GM06990 (cell line): ENCODE measurements around the gene SLC25A42.
"Not testable (repeated sequence)": the region's sequence is repeated elsewhere in the genome, so short reads cannot be mapped to it uniquely, and the experiment has no call there.

Source experiments
- DNase-seq: peaks from one replicate; pipeline ENCODE4 v3.0.0-alpha.2; 2011; ENCODE audit not compliant: insufficient read length; ENCODE audit errors: extremely low read depth
- H3K27me3 ChIP-seq: replicated peaks from 2 replicates; pipeline ENCODE4 v1.6.0; 2011; ENCODE audit warnings: low read length; ENCODE audit not compliant: control insufficient read depth, insufficient read depth
- H3K36me3 ChIP-seq: 2 replicates; pipeline ENCODE4 v1.5.1; 2011; ENCODE audit warnings: low read length; ENCODE audit not compliant: control insufficient read depth, insufficient read depth
- H3K4me3 ChIP-seq: replicated peaks from 2 replicates; pipeline ENCODE4 v1.5.1; 2011; ENCODE audit warnings: low read depth, mild to moderate bottlenecking, control low read depth, low read length
- TF ChIP-seq, protein P1 (sequence below): IDR thresholded peaks from 2 replicates; pipeline ENCODE4 v1.5.1; 2011; ENCODE audit warnings: low read length, control low read depth, mild to moderate bottlenecking, inconsistent platforms; ENCODE audit not compliant: insufficient read depth, poor library complexity, severe bottlenecking

The SLC25A42 gene

DNA sequence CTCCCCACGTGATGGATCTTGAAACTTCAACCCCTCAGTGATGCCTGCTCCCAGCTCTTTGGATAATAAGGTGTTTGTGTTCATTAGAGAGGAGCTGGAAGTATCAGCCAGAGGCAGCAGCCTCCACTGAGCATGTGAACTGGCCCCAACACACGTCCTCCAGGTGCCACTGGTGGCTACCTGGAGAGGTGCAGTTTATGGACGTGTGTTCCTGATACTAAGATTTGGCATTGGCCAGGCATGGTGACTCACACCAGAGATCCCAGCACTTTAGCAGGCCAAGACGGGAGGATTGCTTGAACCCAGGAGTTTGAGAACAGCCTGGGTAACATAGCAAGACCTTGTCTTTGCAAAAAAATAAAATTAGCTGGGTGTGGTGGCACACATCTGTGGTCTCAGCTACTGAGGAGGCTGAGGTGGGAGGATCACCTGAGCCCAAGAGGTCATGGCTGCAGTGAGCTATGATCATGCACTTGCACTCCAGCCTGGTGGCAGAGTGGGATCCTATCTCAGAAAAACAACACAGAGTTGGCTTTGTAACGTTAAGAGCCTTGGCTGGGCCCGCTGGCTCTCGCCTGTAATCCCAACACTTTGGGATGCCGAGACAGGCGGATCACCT, 34.4 kb downstream of the SLC25A42 start:
- TF ChIP-seq, protein P1, sequence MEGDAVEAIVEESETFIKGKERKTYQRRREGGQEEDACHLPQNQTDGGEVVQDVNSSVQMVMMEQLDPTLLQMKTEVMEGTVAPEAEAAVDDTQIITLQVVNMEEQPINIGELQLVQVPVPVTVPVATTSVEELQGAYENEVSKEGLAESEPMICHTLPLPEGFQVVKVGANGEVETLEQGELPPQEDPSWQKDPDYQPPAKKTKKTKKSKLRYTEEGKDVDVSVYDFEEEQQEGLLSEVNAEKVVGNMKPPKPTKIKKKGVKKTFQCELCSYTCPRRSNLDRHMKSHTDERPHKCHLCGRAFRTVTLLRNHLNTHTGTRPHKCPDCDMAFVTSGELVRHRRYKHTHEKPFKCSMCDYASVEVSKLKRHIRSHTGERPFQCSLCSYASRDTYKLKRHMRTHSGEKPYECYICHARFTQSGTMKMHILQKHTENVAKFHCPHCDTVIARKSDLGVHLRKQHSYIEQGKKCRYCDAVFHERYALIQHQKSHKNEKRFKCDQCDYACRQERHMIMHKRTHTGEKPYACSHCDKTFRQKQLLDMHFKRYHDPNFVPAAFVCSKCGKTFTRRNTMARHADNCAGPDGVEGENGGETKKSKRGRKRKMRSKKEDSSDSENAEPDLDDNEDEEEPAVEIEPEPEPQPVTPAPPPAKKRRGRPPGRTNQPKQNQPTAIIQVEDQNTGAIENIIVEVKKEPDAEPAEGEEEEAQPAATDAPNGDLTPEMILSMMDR, result no peak
- DNase-seq, result no peak
- Histone ChIP-seq H3K4me3 (no peak overlapping the region), H3K27me3 (no peaks in the 10 kb centered on the region), H3K36me3 (peaks cover 14% of the 10 kb centered on the region)

DNA sequence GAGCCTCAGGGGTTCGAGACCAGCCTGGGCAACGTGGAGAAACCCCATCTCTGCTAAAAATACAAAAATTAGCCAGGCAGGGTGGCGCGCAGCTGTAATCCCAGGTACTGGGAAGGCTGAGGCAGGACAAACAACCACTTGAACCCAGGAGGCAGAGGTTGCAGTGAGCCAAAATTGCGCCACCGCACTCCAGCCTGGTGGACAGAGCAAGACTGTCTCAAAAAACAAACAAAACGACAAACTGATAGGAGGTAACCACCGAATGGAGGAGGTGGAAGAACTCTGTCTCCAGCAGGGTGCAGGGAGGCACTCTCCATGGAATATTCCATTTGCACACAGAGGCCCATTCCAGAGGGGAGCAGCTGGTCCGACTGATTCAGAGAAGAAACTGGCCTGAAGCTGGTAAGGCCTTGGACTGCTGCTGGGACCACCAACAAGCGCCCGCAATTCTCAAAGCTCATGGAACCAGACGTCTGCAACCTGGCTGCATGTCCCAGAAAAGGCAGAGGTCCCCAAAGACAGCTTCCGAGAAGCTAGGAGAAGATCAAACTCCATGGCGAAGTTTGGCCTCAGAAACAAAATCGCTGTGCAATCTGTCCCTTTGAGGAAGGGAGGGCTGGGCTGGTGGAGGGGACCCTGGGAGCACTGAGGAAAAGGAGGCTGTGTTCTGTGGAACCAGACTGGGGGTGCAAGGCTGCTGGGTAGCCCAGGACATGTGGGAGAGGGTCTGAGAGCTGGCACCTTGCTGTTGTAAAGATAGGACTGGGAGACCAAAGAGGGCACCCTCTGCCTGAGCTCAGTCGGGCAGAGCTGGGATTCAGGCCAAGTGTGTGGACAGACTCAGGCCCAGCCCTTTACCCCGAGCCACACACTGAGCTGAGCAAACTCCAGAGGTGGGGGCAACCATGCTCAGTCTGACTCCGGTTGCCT, 35.2 kb downstream of the SLC25A42 start:
- TF ChIP-seq, protein P1, result no peak
- Histone ChIP-seq H3K36me3 (peaks cover 14% of the 10 kb centered on the region), H3K4me3 (no peak overlapping the region), H3K27me3 (no peaks in the 10 kb centered on the region)
- no peak for DNase-seq

DNA sequence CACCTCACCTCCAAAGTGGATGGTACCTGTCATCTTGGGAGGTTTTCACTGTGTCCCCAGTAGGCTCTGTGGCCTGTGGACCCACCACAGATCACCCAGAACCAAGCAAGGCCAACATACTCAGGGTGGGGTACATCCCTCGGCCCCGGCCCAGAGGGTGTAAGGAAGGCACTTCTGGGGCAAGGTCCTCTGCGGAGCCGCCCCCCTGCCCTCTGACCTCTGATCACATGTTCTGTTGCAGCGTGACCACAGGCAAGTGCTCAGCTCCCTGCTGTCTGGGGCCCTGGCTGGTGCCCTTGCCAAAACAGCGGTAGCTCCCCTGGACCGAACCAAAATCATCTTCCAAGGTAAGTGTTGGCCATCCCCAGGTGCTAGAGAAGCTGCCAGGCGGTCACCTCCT, 37.7 kb downstream of the SLC25A42 start:
- Histone ChIP-seq H3K27me3 (no peaks in the 10 kb centered on the region), H3K36me3 (peaks cover 14% of the 10 kb centered on the region), H3K4me3 (no peak overlapping the region)
- DNase-seq, result no peak
- TF ChIP-seq, protein P1, result no peak

DNA sequence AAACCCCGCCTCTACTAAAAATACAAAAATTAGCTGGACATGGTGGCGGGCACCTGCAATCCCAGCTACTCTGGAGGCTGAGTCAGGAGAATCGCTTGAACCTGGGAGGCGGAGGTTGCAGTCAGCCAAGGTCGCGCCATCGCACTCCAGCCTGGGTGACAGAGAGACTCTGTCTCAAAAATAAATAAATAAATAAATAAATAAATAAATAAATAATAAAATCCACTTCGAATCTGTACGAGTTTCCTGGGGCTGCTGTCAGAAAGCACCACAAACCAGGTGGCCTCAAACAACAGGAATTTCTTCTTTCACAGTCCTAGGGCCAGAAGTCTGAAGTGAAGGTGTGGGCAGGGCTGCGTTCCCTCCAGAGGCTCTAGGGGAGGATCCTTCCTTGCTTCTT, 38.8 kb downstream of the SLC25A42 start:
- H3K36me3 ChIP-seq, DNase-seq, H3K4me3 ChIP-seq, H3K27me3 ChIP-seq: not testable (repeated sequence)

DNA sequence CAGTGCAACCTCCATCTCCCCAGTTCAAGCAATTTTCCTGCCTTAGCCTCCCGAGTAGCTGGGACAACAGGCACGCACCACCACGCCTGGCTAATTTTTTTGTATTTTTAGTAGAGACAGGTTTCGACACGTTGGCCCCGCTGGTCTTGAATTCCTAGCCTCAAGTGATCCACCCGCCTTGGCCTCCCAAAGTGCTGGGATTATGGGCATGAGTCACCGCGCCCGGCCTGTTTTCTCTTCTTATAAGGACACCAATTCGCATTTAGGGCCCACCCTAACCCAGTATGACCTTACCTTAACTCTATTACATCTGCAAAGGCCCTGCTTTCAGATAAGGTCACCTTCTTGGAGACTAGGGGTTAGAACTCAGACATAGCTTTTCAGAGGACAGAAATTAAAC, 39.4 kb downstream of the SLC25A42 start:
- Histone ChIP-seq H3K27me3 (no peaks in the 10 kb centered on the region), H3K36me3 (peaks cover 8% of the 10 kb centered on the region), H3K4me3 (no peak overlapping the region)
- TF ChIP-seq, protein P1, result no peak
- no peak for DNase-seq

DNA sequence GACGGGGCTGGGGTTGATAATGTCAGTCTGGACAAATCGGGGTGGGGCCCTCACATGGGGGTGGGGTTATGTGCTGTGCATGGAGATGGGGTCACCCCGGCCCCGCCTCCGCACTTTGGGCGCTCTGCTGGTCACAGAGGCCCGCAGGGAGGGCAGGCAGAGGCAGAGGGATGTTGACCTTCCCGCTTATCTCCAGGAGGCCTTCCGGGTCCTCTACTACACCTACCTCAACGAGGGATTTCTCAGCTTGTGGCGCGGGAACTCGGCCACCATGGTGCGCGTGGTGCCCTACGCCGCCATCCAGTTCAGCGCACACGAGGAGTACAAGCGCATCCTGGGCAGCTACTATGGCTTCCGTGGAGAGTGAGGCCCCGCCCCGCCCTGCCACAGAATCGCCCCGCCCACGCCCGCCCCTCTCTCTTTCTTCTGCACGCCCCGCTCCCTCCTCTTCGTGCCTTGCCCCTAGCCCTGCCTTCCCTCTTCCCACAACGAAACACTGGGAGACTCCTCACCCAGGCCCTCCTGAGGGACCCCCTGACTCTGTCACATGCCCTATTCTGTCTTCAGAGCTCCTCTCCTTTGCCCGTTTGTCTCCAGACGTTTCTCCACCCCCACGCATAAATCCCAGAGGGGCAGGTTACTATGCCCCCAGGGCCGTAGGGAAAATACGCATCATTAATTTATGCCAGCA, 41.7 kb downstream of the SLC25A42 start:
- Histone ChIP-seq H3K4me3 (no peak overlapping the region), H3K36me3 (peaks cover 7% of the 10 kb centered on the region), H3K27me3 (no peaks in the 10 kb centered on the region)
- DNase-seq, result no peak
- TF ChIP-seq, protein P1, result no peak
